ENCODE data around the gene GPBP1. TPM values are rescaled to one million over a fixed set of nuclear protein-coding genes. Genes with fewer than 3 reads are reported as not detected.

Gene GPBP1
- total RNA-seq, 2 donors from 2014 or later: 40.2 to 93.0 TPM

GRCh38 chr5:57298985-57299491 is 125.2 kb downstream of the GPBP1 start:
- ATAC-seq (ENCODE audit: insufficient number of reproducible peaks, low FRiP score, low read depth): peak; percentile 54
- DNase-seq (ENCODE audit: low spot score): no peak
- H3K27me3 ChIP-seq (replicated peaks; ENCODE audit: insufficient read depth): no peaks in the 10 kb centered on the region
- H3K9me3 ChIP-seq: no peaks in the 10 kb centered on the region
- peaks cover 4 to 12% of the 10 kb centered on the region in 2 donors for H3K4me1 ChIP-seq (ENCODE audit: control insufficient read depth in 1 of 2, low read depth in 2 of 2)
- peak; percentile 58 for TF ChIP-seq CTCF (IDR thresholded peaks at IDR 0.05)
- no peaks in the 10 kb centered on the region for H3K36me3 ChIP-seq
- peak overlapping the region in 1 of 2 donors; percentile 42 for H3K27ac ChIP-seq
- peak overlapping the region; percentile 39 for H3K4me3 ChIP-seq

DNA sequence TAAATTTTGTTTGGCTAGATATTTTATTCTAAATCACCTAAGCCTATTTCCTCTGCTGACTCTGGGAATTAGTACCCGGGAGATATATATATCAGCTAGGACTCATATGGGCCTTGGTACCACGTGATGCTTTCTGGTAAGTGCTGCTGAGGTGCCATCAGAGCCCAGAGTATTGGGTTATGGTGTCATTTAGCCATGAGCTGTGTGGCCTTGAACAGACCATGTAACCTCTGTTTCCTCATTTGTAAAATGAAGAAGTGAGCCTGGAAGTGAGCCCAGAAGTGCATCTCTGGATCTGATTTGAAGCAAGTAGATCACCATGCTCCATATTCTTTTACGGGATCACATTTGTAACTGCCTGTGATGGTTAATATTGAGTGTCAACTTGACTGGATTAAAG is 126.1 kb downstream of the GPBP1 start:
- ATAC-seq (ENCODE audit: insufficient number of reproducible peaks, low FRiP score, low read depth) (no peak), DNase-seq (ENCODE audit: low spot score) (no peak)
- no peak for TF ChIP-seq CTCF (IDR thresholded peaks at IDR 0.05)
- no peaks in the 10 kb centered on the region for H3K9me3 ChIP-seq
- H3K27ac ChIP-seq: no peak overlapping the region
- no peaks in the 10 kb centered on the region for H3K27me3 ChIP-seq (replicated peaks; ENCODE audit: insufficient read depth)
- H3K4me1 ChIP-seq (ENCODE audit: control insufficient read depth in 1 of 2, low read depth in 2 of 2): peaks cover 4 to 12% of the 10 kb centered on the region in 2 donors
- no peaks in the 10 kb centered on the region for H3K36me3 ChIP-seq
- H3K4me3 ChIP-seq: no peak overlapping the region

DNA sequence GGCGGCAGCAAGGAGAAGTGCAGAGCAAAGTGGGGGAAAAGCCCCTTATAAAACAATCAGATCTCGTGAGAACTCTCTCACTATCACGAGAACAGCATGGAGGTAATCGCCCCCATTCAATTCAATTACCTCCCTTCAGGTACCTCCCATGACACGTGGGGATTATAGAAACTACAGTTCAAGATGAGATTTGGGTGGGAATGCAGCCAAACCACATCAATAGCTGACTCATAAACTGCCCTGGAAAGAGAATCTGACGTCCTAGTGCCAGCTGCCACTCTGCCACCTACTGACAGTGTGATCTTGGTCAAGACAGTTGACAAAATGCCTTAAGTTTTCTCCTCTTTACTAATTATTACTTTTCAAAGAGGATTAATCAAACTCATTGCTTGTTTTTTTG is 128.3 kb downstream of the GPBP1 start:
- ATAC-seq (ENCODE audit: insufficient number of reproducible peaks, low FRiP score, low read depth): no peak
- peaks cover 4 to 12% of the 10 kb centered on the region in 2 donors for H3K4me1 ChIP-seq (ENCODE audit: control insufficient read depth in 1 of 2, low read depth in 2 of 2)
- TF ChIP-seq CTCF (IDR thresholded peaks at IDR 0.05): no peak
- H3K27me3 ChIP-seq (replicated peaks; ENCODE audit: insufficient read depth): no peaks in the 10 kb centered on the region
- no peaks in the 10 kb centered on the region for H3K9me3 ChIP-seq
- no peak for DNase-seq (ENCODE audit: low spot score)
- no peak overlapping the region for H3K4me3 ChIP-seq
- H3K36me3 ChIP-seq: no peaks in the 10 kb centered on the region
- H3K27ac ChIP-seq: no peak overlapping the region

DNA sequence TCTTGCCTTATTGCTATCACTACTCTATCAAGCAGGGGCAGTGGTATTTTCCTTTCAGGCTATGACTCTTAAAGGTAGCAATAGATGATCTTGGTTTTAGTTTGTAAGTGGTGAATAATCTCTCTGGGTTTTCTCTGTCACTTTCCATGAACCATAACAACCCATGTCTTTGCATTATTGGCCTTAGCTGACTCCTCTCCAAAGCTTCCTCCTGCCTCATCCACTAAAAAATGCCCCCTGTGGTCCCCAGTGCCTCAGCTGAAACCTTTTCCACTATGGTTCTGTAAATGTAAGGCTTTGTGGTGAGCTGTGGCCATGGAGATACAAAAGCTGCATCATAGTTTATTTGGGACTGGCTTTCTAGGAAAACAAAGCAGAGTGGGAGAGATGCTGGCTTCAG is 128.8 kb downstream of the GPBP1 start:
- Histone ChIP-seq H3K27ac (no peak overlapping the region), H3K36me3 (no peaks in the 10 kb centered on the region), H3K4me1 (ENCODE audit: control insufficient read depth in 1 of 2, low read depth in 2 of 2) (peaks cover 4 to 12% of the 10 kb centered on the region in 2 donors), H3K4me3 (no peak overlapping the region), H3K9me3 (no peaks in the 10 kb centered on the region), H3K27me3 (replicated peaks; ENCODE audit: insufficient read depth) (no peaks in the 10 kb centered on the region)
- no peak for TF ChIP-seq CTCF (IDR thresholded peaks at IDR 0.05)
- ATAC-seq (ENCODE audit: insufficient number of reproducible peaks, low FRiP score, low read depth) (no peak), DNase-seq (ENCODE audit: low spot score) (no peak)

DNA sequence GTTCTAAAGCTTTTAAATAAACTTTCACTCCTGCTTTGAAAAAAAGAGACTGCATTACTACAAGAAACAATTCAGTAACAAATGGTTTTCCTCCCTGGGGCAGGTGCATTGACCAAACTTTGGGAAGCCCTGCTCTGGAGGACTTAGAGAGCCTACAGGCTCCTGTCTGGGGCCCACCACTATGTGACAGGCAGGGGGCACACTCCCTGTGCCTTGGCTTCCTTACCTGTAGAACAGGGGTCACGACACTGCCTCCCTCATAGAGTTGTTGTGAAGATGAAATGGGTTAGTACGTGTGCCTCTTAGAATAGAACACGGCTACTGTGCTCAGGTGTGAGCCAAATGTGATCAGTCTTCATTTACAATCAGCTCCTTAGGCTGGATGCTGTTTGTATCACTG is 130.1 kb downstream of the GPBP1 start:
- Histone ChIP-seq H3K36me3 (no peaks in the 10 kb centered on the region), H3K9me3 (no peaks in the 10 kb centered on the region), H3K4me3 (no peak overlapping the region), H3K4me1 (ENCODE audit: control insufficient read depth in 1 of 2, low read depth in 2 of 2) (peaks cover 0 to 3% of the 10 kb centered on the region in 2 donors), H3K27me3 (replicated peaks; ENCODE audit: insufficient read depth) (no peaks in the 10 kb centered on the region), H3K27ac (no peak overlapping the region)
- ATAC-seq (ENCODE audit: insufficient number of reproducible peaks, low FRiP score, low read depth) (no peak), DNase-seq (ENCODE audit: low spot score) (no peak)
- TF ChIP-seq CTCF (IDR thresholded peaks at IDR 0.05): no peak

Data from thoracic aorta (tissue), 2 donors.